ENCODE measurements around the gene CDK5RAP2.
"Not testable (repeated sequence)": the region's sequence is repeated elsewhere in the genome, so short reads cannot be mapped to it uniquely, and the experiment has no call there.

CDK5RAP2 gene

GRCh38 chr9:120592210-120592609 lies 12.2 kb upstream of the CDK5RAP2 start:
- no peak for DNase-seq (ENCODE audit: low spot score)

- DNase-seq (ENCODE audit: low spot score), result peak; percentile 64
Measured at GRCh38 chr9:120587328-120587727, 7.4 kb upstream of the CDK5RAP2 start.

GRCh38 chr9:120583958-120584369 lies 4.0 kb upstream of the CDK5RAP2 start:
- DNase-seq (ENCODE audit: low spot score), result peak; percentile 100

- peak; percentile 32 for DNase-seq (ENCODE audit: low spot score)
Measured at GRCh38 chr9:120579139-120580050, 572 bp downstream of the CDK5RAP2 start.

GRCh38 chr9:120574473-120574872 lies 5.5 kb downstream of the CDK5RAP2 start:
- no peak for DNase-seq (ENCODE audit: low spot score)

- no peak for DNase-seq (ENCODE audit: low spot score)
Measured at GRCh38 chr9:120572472-120572871, 7.5 kb downstream of the CDK5RAP2 start.

- DNase-seq (ENCODE audit: low spot score), result peak; percentile 81
Measured at GRCh38 chr9:120571443-120572257, 8.3 kb downstream of the CDK5RAP2 start.

- no peak for DNase-seq (ENCODE audit: low spot score)
Measured at GRCh38 chr9:120570296-120570695, 9.7 kb downstream of the CDK5RAP2 start.

- no peak for DNase-seq (ENCODE audit: low spot score)
Measured at GRCh38 chr9:120569556-120569955, 10.4 kb downstream of the CDK5RAP2 start.

GRCh38 chr9:120568816-120569215 lies 11.2 kb downstream of the CDK5RAP2 start:
- DNase-seq (ENCODE audit: low spot score), result no peak

GRCh38 chr9:120567874-120568273 lies 12.1 kb downstream of the CDK5RAP2 start:
- DNase-seq (ENCODE audit: low spot score), result no peak

- DNase-seq (ENCODE audit: low spot score), result no peak
Measured at GRCh38 chr9:120567081-120567480, 12.9 kb downstream of the CDK5RAP2 start.

- DNase-seq (ENCODE audit: low spot score), result no peak
Measured at GRCh38 chr9:120564589-120564988, 15.4 kb downstream of the CDK5RAP2 start.

GRCh38 chr9:120562861-120563443 lies 17.0 kb downstream of the CDK5RAP2 start:
- DNase-seq (ENCODE audit: low spot score), result no peak

- DNase-seq (ENCODE audit: low spot score), result no peak
Measured at GRCh38 chr9:120561709-120562108, 18.3 kb downstream of the CDK5RAP2 start.

GRCh38 chr9:120559546-120559945 lies 20.4 kb downstream of the CDK5RAP2 start:
- DNase-seq (ENCODE audit: low spot score), result no peak

GRCh38 chr9:120558454-120558853 lies 21.5 kb downstream of the CDK5RAP2 start:
- DNase-seq (ENCODE audit: low spot score), result no peak

- no peak for DNase-seq (ENCODE audit: low spot score)
Measured at GRCh38 chr9:120557205-120557604, 22.8 kb downstream of the CDK5RAP2 start.

- no peak for DNase-seq (ENCODE audit: low spot score)
Measured at GRCh38 chr9:120556775-120557174, 23.2 kb downstream of the CDK5RAP2 start.

- DNase-seq (ENCODE audit: low spot score), result no peak
Measured at GRCh38 chr9:120555839-120556238, 24.1 kb downstream of the CDK5RAP2 start.

GRCh38 chr9:120552210-120552704 lies 27.7 kb downstream of the CDK5RAP2 start:
- not testable (repeated sequence) for DNase-seq (ENCODE audit: low spot score)
